Stromal cell of bone marrow (primary cell): ENCODE results near the gene EMP2.
A peak's percentile ranks its signal among the peaks of the same experiment; 100 is the strongest.
"Not testable (repeated sequence)": the region's sequence is repeated elsewhere in the genome, so short reads cannot be mapped to it uniquely, and the experiment has no call there.

Experiments
- DNase-seq: peaks from one replicate; pipeline ENCODE4 v3.0.0-alpha.2; 2012; ENCODE audit warnings: low read depth

EMP2 gene

DNA sequence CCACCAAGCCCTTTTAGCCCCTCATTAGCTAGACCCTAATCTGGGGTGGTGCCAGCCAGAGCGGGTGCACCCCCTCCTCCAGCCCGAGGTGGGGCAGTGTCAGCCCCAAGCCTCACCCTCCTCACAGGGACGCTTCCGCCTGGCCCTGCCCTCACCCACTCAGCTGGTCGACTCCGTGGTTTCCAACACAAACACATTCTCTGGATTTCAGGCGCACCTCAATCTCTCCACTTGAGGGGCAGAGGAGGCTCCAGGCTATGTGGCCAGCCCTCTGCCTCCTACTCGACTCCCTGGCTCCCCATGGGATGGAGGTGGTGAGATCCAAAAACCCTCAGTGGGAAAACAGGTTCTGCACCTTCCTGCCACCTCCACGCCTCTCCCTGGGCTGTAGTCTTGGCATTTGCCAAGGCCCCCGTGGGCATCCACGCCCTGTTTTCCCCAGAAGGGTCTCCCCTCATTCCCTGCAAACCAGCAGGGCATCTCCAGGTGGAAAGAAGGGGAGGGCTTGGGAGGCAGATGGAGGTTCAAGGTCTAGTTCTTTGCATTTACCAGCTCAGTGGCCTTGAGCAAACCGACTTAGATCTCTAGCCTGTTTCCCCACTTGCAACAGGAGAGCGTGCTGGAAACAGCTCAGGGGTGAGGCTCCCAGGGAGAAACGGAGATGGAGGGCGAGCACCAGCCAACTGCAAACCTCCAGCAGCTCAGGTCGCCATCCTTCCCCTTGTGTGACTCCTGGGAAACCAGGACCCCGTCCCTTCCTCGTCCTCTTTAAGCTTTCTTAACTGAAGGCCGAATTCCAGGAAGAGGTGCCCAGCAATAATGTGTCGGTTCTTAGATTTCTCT lies 1.7 kb downstream of the EMP2 start:
- no peak for DNase-seq

- no peak for DNase-seq
Observed at GRCh38 chr16:10577305-10578202, 2.8 kb downstream of the EMP2 start.

DNA sequence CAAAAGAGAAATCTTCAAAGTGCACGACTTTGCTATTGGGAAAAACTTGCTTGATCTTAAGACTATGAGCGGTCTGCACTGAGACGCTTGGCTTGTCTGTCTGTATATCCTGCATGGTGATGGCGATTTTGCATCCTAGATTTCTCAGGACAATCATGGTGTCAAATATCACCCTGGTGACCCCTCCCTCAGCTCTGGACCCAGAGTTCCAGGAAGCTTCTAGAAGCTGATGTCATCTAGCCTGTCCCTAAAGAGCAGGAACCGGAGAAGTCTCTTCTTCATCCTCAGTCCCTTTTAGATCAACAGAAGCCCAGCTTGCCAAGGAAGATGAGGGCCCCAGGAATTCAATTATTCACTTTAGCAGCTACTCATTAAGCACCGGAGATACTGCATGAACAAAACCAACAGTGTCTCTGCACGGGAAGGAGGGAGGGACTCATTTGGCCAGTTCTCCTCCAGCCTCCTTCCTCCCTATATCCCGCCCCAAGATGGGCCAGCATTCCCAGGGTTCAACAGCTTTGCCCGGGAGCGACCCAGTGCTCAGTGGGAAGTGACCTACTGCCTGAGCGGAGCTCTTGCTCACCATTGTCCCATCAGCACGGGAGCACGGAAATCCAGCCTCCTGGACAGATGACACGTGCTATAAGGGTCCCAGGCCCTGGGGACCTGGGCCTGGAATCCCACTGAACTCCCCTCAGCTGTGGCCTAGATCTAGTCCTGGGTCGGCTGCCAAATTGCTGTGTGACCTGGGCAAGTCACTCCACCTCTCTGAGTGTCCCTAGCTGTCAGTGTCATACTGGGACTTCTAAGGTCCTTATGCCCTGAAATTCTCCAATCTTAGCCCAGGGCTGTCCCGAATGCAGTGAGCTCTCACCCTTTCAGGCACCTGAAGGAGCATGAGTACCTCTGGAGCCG lies 3.8 kb downstream of the EMP2 start:
- DNase-seq, result no peak

DNA sequence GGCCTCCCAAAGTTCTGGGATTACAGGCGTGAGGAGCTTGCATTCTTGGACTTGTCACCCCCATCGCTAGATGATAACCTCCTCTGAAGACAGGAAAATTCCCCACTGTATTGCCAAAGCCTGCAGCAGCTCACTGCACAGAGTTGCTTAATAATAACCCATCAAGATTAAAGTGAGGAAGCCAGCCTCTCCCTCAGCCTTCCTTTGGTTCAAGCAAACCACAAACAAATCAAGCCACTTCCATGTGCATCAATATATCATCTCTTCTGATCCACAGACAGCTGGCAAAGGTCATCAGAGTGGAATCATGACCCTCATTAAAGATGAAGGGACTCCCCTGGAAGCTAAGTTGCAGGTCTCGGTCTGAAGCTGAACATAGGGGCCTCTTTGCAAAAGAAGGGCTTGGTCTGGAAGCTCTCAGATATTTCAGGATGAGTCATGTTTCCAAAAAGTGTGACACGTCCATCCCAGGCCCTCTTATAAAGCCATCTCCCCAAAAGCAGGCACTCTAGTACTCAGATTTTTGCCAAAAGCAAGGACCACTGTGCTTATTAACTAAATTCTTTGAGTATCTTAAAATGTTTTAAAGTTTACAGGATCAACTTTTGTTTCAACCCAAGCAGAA lies 4.8 kb downstream of the EMP2 start:
- no peak for DNase-seq

- no peak for DNase-seq
Observed at GRCh38 chr16:10572611-10573010, 7.8 kb downstream of the EMP2 start.

DNA sequence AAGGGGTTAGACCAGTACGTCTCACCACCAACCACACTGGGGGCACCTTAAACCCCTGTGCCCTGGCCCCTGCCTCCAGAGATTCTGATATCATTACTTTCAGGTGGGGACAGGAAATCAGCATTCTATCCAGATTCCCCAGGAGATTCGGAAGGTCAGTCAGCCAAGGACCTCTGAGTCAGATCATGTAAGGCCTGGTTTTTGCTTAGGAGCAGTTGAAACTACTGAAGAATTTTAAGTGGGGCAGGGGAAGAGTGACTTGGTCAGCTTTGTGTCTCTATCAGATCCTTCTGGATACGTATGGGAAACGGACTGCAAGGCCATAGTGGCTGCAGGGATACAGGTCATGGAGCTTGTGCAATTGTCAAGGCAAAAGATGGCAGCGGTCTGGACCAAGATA lies 9.0 kb downstream of the EMP2 start:
- DNase-seq, result no peak

DNA sequence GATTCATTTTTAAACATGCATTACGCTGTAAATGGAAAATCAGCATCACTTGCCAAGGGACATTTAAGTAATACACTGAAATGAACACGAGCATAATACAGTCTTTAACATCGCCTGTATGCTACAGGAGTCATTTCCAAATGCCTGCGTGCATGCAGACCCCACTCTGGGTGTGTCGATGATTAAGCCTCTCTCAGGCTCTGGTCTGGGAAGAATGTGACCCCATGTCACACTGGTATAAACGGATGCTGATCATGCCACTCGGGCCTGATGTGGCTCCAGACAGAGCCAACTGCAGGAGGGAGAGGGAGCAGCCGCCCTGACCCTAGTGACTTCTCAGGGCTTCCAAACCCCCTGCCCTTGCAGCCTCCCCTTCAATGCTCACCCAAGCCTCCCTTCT lies 10.8 kb downstream of the EMP2 start:
- DNase-seq, result no peak

GRCh38 chr16:10566613-10567012 lies 13.8 kb downstream of the EMP2 start:
- no peak for DNase-seq

DNA sequence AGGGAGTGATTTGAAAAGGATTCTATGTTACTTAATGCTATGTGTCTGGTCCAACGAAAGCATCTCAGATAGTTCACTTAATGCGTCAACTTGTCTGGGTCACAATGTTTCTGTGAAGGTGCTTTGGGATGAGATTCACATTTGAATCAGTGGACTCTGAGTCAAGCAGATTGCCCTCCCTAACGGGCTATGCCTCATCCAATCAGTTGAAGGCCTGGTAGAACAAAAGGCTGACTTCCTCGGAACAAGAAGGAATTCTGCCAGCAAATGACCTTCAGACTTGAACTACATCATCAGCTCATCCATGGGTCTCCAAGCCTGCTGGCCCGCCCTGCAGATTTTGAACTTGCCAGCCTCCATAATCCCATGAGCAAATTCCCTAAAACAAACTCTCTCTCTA lies 15.2 kb downstream of the EMP2 start:
- DNase-seq, result no peak

DNA sequence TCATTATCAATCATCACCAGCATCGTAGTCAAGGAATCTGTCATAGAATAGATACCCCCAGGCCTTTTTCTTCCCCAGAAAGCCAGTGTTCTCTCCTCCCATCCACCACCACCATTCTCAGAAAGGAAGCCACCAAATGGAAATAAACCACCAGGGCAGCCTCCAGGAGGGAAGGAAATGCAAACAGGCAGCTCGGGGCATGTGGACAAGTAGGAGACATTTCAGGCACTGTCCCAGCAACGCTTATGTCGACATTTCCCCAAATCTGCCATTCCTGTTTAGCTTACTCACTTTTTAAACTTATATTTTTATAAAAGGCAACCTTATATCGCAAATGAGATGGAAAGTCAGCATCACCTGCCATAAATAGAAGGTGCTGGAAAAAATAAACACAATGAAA lies 15.8 kb downstream of the EMP2 start:
- DNase-seq, result no peak

DNA sequence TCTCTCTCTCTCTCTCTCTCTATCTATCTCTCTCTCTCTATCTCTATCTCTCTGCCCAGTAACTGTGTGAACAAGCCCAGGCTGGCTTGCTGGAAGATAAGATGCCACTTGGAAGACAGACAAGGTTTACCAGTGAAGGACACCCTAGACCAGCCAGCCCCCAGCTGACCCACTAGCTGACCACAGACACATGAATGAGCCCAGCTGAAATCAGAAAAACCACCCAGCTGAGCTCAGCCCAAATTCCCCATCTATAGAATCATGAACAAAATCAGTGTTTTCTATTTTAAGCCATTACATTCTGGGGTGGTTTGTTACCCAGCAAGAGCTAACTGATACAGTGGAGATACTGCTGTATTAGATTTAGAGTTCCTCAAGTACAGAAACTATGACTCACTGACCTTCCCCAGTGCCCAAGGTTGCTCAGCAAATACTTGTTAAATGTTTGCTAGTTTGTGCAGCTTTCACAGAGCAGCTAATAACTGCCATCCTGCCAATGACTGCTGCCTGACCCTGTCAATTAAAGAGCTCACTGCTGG lies 18.0 kb downstream of the EMP2 start:
- no peak for DNase-seq

- no peak for DNase-seq
Observed at GRCh38 chr16:10561425-10561824, 19.0 kb downstream of the EMP2 start.

- no peak for DNase-seq
Observed at GRCh38 chr16:10561001-10561400, 19.4 kb downstream of the EMP2 start.

- DNase-seq, result not testable (repeated sequence)
Observed at GRCh38 chr16:10559792-10560191, 20.6 kb downstream of the EMP2 start.

DNA sequence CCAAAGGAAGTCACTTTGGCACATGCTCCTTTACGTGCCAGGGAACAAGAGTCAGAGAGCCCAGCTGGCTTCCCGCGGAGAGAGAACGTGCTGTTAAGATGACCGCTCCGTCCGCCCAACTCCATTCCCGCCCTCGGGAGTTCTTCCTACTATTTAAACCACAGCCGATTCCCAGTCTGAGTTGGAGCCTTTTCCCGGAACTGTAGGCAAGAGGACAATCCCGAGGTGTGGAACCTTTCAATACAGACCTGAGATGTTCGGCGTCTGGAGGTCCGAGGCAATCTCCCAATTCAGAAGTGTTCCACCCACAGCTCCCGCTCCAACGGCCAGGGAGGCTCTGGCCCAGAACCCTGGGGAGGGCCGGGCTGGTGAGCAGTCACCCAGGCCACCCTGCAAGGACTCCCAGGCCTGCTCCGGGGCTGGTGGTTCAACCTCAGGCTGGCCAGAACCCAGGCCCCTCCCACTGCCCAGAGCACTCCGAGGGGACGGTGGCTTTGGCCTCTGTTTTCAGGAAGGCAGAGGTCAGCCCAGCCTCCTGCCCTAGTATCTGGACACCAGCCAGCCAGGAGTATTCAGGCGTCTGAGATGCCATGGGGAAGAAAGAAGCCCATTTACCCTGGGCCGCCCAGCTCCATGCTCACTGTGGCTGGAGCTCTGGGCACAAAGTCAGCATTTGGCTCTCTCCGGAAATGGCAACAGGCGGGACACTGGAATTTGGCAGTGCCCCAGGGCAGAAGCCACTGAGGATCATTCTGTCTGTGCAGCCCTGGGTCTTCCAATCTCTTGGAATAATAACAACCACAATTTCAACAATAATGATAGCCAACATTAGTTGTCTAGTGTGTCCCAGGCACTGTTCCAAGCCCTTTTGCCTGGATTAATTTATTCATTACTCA lies 21.4 kb downstream of the EMP2 start:
- peak; percentile 57 for DNase-seq

- no peak for DNase-seq
Observed at GRCh38 chr16:10558305-10558704, 22.1 kb downstream of the EMP2 start.

- DNase-seq, result no peak
Observed at GRCh38 chr16:10557750-10558149, 22.6 kb downstream of the EMP2 start.

DNA sequence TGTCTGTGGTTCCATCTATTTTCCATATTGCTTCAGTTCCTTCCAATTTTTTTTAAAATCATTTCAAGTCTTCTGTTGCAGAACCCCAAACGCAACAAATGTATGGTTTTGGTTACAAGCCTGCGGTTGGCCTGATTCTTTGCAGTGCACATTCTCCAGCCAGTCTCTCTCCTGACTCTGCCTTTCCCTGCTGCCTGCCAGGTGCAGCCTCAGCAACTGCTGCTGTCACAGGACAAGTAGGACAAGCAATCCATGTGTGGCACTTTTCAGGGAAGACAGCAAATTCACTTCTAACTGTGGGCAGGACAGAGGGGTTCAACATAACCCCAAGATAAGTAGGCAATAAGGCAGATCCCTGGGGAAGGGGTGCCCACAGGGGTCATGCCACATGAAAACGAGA lies 24.2 kb downstream of the EMP2 start:
- no peak for DNase-seq

DNA sequence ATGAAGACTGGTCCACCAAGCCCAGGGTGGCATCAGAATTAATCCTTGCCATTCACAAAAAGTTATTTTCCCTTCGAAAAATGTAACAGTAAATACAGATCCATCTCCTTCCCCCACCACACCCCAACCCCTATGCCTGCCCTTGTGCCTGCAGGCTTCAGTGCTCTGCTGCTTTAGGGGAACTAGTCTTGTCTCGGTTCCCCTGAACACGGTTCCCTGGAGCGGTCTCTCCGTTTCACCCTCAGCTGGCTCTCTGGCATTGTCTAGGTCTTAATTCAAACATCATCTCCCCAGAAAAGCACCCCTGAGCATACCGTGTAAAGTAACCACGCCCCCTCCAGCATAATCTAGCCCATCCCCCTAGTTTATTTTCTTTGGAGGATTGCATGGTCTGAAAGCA lies 25.8 kb downstream of the EMP2 start:
- no peak for DNase-seq

DNA sequence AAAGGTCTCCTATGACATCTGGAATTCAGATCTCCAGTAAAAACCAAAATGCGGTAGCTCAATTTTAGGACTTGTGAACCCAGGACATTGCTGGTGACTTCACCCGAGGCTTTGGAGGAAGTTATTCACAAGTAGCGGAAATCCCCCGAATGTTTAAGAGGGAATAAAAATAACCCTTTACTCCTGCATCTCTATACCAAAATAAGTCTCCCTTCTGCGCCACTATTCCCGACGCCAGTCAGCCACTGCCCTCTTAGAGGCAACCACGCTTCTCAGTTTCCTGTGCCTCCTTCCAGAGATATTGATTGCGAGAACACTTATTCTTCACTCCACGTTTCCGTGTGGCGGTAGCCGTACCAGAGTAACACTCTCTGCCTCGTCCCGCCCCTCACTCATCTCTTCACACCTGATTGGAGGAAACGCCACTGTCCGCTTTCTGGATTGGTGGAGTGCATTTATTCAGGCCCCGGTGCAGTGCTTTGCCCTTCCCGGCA lies 27.4 kb downstream of the EMP2 start:
- DNase-seq, result peak; percentile 43
